IPS DF 19.7 (cell line): ENCODE measurements around the gene MEIOB.
"Not testable (repeated sequence)": the region's sequence is repeated elsewhere in the genome, so short reads cannot be mapped to it uniquely, and the experiment has no call there.

Experiments used
- DNase-seq: peaks from one replicate; pipeline ENCODE4 v3.0.0-alpha.2; 2013; ENCODE audit warnings: low read depth, low spot score

The MEIOB gene

DNA sequence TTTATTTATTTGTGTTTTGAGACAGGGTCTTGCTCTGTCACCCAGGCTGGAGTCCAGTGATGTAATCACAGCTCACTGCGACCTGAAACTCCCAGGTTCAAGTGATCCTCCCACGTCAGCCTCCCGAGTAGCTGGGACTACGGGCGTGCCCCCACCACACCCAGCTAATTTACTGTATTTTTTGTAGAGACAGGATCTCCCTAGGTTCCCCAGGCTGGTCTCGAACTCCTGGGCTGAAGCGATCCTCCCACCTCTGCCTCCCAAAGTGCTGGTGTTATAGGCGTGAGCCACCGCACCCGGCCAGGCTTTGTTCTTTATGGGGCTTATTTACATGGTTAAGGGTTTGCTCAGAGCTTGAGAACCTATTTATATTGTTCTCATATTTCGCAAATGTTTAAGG lies 5.8 kb upstream of the MEIOB start:
- DNase-seq = no peak

- DNase-seq = no peak
Measured at GRCh38 chr16:1877089-1877488, 5.1 kb upstream of the MEIOB start.

DNA sequence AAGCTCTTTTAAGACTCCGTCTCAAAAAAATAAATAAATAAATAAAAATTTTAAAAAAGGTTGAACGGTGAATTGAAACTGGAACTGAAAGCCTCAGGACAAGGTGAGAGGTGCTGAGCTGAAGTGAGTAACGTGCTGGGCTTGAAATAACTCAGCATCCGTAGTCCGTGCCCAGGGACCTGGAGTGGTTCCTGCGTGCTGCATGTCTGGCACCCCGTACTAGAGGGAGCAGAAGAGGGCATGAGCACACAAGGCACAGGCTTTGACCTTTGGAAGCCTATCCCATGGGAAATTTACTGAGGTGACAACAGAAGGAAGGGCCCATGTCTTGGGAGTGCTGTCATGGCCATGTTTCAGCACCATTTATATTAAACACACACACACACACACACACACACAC lies 4.5 kb upstream of the MEIOB start:
- DNase-seq = no peak

DNA sequence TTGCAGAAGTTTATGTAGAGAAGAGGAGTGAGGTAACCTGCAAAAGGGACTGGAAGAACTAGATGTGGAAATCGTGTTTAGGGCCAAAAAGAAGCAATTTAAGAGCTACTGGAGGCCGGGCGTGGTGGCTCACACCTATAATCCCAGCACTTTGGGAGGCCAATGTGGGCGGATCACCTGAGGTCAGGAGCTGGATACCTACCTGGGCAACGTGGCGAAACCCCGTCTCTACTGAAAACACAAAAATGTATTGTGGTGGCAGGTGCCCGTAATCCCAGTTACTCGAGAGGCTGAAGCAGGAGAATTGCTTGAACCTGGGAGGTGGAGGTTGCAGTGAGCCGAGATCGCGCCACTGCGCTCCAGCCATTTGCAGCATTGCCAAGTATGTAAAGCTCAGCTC lies 4.1 kb upstream of the MEIOB start:
- DNase-seq = not testable (repeated sequence)

DNA sequence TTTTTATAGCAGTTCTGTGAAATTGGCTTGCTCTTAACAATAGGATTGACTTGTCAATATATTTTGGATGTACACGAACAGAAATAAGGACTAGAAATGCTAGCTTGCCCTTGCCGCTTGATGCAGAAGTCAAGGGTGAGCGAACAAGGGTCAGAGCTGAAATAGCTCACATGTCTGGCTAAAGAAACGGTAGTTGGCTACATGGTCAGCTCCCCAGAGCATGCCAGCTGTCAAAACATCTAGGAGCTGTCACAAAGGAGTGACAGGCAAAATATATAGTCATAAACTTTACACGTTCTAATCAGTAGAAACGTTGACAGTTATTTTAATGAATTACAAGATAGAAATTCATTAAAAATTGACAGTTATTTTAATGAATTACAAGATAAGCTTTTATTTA lies 2.9 kb upstream of the MEIOB start:
- DNase-seq = no peak

DNA sequence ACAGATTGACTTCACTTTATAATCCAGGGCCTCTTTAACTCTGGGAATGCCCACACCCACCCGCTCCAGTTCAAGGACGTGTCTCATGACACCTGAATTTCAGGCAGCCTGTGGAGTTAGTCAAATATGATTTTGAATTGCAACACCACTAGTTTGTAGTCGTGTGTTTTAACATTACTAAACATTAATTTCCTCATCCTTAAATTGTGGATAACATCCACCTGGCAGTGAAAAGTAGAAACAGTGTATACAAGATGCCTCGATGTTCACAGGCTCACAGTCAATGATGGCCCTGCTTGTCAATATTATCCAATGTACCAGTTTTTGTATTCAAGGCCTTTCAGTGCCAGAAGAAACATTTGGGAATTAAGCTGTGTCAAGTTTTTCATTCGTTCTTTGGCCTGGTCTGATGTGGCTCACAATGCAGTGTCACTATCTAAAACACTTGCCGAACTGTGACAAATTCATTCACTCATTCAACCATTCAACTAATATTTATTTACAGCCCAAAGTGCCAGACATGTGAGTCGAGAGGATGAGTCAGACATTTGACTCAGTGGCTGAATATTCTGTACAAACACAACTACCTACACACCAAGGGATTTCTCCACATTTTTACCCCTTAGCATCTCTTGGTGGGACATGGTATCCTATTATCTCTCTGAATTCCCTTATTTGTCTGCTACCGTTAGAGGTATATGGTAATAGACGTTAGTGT lies 1.4 kb downstream of the MEIOB start:
- DNase-seq = no peak

DNA sequence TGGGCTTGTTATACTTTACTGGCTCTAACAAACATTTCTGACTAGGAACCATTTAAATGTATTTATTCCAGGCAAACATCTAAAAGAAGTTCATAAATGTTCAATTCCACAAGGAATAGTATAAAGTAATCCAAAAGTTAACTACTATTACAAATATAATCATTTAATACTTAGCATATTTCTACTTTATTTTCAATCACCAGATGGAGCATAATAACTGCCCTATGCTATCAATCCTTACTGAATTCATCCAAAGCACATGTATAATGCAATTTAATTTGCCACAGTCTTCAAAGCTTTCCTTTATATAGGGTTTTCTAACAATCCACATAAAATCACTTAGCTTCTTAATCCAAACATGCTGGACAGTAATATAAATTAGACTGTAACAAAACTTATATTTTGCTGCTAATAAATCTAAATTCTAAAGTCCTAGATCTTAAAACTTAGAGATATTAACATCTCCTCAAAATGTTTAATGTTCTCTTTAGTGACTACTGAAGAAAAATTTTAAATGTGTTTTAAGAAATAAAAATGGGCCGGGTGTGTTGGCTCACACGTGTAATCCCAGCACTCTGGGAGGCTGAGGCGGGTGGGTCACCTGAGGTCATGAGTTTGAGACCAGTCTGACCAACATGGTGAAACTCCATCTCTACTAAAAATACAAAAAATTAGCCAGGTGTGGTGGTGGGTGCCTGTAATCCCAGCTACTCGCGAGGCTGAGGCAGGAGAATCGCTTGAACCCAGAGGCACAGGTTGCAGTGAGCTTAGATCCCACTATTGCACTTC lies 5.9 kb downstream of the MEIOB start:
- no peak for DNase-seq

GRCh38 chr16:1863681-1864460 lies 8.1 kb downstream of the MEIOB start:
- DNase-seq = no peak

DNA sequence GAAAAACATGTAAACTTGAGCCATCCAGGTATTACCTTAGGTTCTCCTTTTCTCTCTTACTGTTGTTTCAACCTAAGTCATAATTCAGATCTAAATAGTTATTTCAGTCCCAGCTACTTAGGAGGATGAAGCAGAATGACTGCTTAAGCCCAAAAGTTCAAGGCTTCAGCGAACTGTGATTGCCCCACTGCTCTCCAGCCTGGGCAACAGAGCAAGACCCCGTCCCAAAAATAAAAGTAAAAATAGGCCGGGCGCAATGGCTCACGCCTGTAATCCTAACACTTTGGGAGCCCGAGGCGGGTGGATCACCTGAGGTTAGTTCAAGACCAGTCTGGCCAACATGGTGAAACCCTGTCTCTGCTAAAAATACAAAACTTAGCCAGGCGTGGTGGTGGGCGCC lies 9.6 kb downstream of the MEIOB start:
- DNase-seq = no peak

DNA sequence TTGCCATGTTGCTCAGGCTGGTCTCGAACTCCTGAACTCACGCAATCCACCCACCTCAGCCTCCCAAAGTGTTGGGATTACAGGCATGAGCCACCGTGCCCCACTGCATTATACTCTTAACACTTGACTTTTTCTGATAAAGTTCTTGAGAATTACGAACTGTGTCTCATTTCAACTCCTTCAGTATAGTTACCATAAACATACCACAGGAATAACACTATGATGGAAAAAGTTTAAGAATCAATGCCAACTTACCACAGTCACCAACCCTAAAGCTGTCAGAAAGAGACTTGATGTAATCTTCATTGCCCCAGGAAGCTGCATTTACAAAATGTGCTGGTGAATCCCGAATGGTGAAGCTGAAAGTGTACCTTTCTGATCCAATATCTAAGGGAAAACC lies 10.2 kb downstream of the MEIOB start:
- no peak for DNase-seq

DNA sequence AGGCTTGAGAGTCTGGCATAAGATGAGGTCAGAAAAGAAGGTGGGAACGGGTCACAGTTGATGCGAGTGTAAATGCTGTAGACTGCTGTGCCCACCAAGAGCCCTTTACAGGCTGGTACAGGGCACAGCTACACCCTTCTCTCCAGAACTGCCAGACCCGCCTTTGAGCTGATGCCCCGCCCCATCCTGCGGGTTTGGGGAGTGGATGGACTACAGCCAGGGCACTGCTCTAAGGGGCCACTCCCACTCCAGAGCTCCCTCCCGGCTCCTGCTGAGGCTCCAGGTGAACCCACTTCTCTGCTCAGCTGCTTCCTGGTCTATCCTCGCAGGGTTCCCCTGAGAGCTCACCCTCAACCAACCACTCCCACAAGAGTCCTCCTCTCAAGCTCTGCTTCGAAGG lies 12.3 kb downstream of the MEIOB start:
- DNase-seq = no peak

GRCh38 chr16:1858189-1858865 lies 13.6 kb downstream of the MEIOB start:
- no peak for DNase-seq

DNA sequence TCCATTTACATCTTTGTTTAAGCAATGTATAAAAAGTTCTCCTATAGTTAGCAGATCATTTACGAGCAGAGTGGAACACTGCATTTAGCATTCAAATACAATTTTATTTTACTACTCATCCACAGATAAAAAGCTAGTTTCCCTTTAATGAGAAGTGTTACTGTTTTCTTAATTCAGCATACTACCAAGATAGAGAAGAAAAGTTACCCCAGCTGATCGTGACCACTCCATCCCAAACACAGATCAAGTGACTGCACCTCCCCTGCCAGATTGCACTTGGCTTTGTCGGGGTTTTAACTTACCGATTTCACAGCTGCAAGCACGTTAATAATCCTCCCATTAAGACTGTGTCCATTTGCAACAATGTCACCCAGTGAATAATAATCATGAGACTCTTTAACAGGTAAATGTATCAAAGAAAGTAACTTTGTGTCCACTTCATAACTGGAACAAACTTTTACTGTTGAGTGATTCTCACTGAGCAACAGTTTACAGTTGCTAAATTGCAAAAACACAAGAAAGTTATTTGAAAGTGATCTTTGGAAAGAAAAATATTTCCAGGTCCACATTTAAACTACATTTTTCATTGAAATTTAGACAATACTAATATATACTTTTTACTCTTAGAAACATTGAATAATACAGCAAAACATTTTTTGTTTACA lies 14.4 kb downstream of the MEIOB start:
- no peak for DNase-seq

DNA sequence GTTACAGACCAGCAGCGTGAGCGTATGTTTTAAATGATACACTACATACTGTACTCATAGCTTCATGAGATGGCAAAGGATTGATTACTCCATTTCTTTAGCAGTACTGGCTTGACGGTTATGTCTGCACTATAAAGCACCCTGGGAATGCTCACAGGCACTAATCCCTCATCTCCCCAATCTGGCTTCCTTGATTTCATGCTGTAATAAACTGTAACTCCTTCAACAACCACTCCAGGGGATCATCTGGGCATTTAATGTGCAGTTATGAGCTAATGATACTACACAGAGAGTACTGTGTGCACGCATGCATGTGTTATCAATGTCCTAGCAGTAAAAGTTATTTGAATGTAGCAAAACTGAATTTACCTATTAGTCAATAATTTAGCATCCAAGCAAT lies 20.2 kb downstream of the MEIOB start:
- DNase-seq = no peak

DNA sequence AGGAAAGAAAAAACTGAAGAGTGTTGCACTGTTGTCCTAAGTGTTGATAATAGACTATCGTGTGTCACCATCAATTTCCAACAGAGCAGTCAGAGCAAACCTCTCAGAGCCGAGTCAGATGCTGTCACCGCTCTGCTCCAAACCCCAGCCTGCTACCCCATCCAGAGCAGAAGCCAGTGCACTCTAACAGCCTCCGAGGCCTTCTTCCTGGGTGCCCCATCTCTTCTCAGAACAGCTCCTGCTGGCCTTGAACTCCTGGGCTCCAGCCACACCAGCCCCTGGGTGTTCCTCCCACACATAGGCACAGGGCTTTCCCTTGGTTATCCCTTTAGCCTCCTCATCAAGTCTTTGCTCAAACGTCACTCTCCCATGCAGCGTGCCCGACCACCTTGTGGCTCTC lies 21.0 kb downstream of the MEIOB start:
- DNase-seq = no peak

- no peak for DNase-seq
Measured at GRCh38 chr16:1846416-1846815, 25.5 kb downstream of the MEIOB start.

DNA sequence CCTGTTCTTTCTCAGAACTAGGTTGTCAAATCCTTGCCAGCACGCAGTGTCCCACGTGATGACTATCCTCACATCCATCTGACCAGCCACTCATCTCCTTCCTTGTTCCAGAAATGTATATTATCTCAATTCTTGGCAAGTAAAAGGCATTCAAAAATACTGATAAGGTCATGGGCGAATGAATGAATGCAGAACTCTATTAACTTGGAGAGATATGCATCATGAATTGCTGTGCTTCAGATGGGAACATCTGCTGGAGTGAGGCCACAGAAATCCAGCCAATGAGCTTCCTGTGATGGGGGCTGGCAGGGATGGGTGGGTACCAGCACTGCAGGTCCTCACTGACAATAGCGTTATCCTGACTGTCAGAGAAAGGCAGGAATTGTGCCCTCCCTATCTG lies 26.0 kb downstream of the MEIOB start:
- no peak for DNase-seq

DNA sequence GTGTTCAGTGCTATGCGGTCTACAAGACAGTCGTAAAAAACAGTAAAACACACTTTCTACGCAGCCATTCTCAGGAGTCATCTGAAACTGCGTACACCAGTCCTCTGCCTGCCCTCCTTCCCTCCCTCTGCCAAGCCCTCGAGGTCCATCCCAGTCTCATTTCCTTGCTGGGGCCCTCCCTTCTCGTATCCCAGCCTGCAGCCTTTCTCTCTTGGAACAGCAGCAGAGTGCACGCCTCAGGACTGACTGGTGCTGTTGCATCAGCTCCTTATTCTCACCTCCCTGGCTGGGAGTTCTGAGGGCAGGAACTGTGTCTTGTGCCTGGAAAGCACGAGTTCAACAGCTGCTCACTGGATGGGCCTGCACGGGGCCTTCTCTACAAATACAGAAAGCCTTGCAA lies 32.4 kb downstream of the MEIOB start:
- DNase-seq = no peak

GRCh38 chr16:1834096-1834495 lies 37.9 kb downstream of the MEIOB start:
- DNase-seq = no peak

DNA sequence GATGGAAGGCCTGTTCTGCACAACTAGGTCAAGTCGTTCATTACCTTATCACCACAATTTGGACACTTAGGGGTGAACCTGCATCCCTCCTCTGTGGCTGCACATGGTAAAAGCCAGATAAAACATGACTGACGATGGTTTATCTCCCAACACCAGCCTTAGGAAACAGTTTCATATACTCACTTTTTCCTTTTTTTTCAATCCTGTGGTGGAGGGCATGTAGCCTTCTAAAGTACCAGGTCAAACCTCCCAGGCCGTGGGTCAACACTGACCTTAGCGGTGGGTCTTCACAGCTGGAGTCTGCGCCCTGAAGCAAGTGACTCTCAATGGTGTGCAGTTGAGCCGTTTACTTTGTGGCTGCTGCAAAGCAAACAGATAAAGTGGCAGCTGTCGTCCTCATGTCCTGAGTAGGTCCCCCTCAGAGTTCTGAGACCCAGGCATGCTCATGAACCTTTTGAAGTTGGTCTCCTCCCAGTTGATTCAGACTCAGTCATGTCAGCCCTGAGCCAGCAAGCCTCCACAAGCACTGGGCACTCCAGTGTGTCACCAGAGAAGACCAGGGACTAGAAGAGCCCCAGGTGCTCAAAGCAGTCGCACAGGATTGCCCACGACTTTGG lies 39.0 kb downstream of the MEIOB start:
- no peak for DNase-seq
